Measurements from ENCODE around the gene HTRA1.
A peak's percentile ranks its signal among the peaks of the same experiment; 100 is the strongest.

The HTRA1 gene

DNA sequence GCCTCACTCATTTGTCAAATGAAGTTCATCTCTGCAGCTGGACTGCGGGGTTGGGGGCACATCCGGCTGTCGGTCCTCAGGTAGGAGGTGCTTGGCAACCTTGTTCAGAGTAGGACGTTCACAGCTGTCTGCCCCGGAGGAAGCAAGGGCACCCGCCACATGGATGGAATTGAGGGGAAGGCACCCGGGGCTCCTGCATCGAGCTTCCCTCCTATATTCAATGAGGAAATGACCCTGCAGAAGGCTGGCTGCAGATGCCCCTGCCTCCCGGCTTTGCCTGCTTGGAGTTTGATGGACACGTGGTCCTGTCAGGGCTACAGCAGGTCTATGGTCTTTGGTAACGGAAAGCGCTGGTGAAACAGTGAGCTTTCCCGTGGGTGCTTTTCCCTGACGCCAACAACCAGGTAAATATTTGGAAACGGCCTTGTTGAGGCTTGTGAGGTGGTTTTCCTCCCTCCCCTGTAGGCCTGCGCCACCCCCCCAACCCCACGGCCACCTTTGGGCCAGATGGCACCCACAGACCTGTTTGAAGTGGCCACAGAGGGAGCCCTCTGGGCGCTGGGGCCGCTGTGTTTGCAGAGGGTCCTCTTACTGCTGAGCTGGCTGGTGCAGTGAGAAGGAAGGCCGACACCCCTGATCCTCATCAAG, 32.9 kb downstream of the HTRA1 start:
- H3K27me3 Mint-ChIP-seq (ENCODE audit: low read depth) = peaks cover 4% of the 10 kb centered on the region
- peaks cover 3% of the 10 kb centered on the region for H3K36me3 Mint-ChIP-seq (ENCODE audit: low read depth)
- H3K27ac Mint-ChIP-seq = peak overlapping the region; percentile 42 to 97 (median 91)
- TF ChIP-seq, protein P1, sequence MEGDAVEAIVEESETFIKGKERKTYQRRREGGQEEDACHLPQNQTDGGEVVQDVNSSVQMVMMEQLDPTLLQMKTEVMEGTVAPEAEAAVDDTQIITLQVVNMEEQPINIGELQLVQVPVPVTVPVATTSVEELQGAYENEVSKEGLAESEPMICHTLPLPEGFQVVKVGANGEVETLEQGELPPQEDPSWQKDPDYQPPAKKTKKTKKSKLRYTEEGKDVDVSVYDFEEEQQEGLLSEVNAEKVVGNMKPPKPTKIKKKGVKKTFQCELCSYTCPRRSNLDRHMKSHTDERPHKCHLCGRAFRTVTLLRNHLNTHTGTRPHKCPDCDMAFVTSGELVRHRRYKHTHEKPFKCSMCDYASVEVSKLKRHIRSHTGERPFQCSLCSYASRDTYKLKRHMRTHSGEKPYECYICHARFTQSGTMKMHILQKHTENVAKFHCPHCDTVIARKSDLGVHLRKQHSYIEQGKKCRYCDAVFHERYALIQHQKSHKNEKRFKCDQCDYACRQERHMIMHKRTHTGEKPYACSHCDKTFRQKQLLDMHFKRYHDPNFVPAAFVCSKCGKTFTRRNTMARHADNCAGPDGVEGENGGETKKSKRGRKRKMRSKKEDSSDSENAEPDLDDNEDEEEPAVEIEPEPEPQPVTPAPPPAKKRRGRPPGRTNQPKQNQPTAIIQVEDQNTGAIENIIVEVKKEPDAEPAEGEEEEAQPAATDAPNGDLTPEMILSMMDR (IDR thresholded peaks at IDR 0.05; ENCODE audit: unreplicated experiment in 3 of 3) = no peak
- peaks cover 65% of the 10 kb centered on the region for H3K4me1 Mint-ChIP-seq
- no peaks in the 10 kb centered on the region for H3K9me3 Mint-ChIP-seq
- H3K4me3 Mint-ChIP-seq = no peak overlapping the region

DNA sequence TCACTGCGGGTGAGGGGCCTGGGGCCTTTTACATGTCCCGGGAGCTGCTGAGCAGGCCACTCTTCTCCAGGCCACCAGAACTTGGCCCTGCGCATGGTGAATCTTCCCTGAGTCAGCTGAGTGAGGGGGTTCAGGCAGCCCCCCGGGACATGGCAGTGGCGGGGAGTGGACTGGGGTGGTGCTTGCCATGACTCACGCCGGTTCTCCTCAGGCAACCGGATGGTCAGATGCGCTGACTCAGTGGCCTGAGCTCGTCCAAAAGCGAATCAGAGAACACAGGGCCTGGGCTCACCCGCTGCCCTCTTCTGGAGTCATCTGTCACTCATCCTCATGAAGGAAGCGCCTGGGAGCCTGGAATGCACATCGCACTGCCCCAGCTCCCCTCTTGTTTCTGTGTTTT, 33.5 kb downstream of the HTRA1 start:
- peaks cover 67% of the 10 kb centered on the region for H3K4me1 Mint-ChIP-seq

DNA sequence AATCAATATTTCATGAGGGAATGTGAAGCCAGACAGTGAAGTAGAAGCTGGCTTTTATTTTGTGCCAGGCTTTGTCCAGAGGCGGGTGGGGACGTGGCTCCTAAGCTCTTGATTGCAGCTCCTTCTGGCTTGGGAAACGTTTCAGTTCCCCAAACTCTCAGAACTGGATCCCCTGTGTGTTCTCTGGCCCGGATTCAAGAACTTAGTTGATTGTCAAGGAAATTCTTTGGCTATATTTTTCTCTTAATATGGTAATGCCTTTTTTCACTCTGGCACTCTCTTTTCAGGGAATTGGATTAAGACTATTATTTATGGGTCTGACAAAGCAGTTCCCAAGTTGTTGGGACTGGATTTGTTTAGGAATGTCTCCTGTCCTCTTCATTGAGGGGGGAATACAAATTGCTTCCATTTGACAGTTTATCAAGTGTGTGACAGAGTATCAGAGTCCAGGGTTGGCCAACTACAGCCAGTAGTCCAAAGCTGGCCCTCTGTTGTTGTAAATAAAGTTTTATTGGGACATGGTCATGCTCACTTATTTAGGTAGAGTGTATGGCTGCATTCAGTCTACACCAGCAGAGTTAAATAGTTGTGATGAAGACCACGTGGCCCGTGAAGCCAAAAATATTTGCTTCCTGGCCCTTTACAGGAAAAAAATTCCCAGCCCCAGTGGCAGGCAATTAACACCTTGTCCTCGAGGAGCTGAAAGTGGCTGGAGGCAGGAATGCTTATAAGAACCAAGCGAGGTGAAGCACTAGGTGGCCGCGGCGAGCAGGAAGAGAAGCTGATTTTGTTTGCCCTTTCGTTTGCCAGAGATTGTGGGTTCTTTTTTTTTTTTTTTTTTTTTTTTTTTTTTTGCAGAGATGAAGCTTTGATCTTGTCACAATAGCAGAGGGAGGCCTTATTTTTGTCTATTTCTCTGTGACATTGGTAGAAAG, 34.3 kb downstream of the HTRA1 start:
- Mint-ChIP-seq H3K9me3 (no peaks in the 10 kb centered on the region), H3K27ac (peak overlapping the region; percentile 80 to 91 (median 91)), H3K36me3 (ENCODE audit: low read depth) (peaks cover 3% of the 10 kb centered on the region), H3K27me3 (ENCODE audit: low read depth) (peaks cover 3% of the 10 kb centered on the region), H3K4me1 (peaks cover 68% of the 10 kb centered on the region), H3K4me3 (peak overlapping the region in 2 of 3 experiments; percentile 9 to 18)
- TF ChIP-seq, protein P1 (IDR thresholded peaks at IDR 0.05; ENCODE audit: unreplicated experiment in 3 of 3) = no peak

More for the DNA sequence above, 33.5 kb downstream of the HTRA1 start:
- Mint-ChIP-seq H3K9me3 (no peaks in the 10 kb centered on the region), H3K27ac (peak overlapping the region; percentile 80 to 91 (median 91)), H3K36me3 (ENCODE audit: low read depth) (peaks cover 3% of the 10 kb centered on the region), H3K4me3 (no peak overlapping the region), H3K27me3 (ENCODE audit: low read depth) (peaks cover 3% of the 10 kb centered on the region)
- TF ChIP-seq, protein P1 (IDR thresholded peaks at IDR 0.05; ENCODE audit: unreplicated experiment in 3 of 3) = no peak

DNA sequence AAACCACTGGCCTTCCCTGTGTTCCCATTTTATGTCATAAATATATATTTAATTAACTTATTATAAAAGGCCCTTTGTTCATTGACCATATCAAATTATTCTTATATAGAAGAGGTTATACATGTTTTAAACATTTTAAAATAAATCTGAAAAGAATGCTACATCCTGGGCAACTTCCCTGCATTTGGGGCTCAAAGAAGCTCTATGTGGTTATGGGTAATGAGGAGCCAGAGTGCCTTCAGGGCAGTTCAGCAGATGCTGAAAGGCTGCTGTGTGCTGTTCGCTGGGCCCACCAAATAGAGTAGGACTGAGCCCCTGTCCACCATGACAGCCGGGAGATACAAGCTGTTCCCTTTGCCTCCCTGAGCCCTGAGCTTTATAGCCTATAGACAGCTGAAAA, 35.9 kb downstream of the HTRA1 start:
- Mint-ChIP-seq H3K9me3 (no peaks in the 10 kb centered on the region), H3K4me1 (peaks cover 72% of the 10 kb centered on the region), H3K27me3 (ENCODE audit: low read depth) (peaks cover 10% of the 10 kb centered on the region), H3K4me3 (no peak overlapping the region), H3K27ac (peak overlapping the region in 2 of 3 experiments; percentile 94 to 96), H3K36me3 (ENCODE audit: low read depth) (no peaks in the 10 kb centered on the region)
- TF ChIP-seq, protein P1 (IDR thresholded peaks at IDR 0.05; ENCODE audit: unreplicated experiment in 3 of 3) = no peak

DNA sequence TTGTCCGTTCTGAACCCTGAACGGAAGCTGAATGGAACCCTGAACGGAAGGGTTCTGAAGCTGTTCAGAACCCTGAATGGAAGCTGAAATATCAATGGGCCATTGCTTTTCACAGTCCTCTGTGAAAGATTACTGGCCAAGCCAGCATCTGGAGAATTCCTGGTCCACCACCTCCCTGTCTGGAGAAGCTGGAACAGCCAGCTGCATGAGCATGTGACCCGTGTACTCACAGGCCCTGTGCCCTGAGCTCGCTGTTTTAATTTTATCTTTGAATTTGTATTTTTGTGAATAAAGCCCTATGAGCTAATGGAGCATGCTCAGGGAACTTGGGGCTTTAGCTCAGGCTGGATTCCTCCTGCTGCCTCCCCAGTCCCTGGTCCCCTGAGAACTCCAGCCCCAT, 37.2 kb downstream of the HTRA1 start:
- Mint-ChIP-seq H3K9me3 (no peaks in the 10 kb centered on the region), H3K36me3 (ENCODE audit: low read depth) (no peaks in the 10 kb centered on the region), H3K27ac (peak overlapping the region; percentile 80 to 96 (median 94)), H3K4me1 (peaks cover 74% of the 10 kb centered on the region), H3K4me3 (no peak overlapping the region), H3K27me3 (ENCODE audit: low read depth) (peaks cover 13% of the 10 kb centered on the region)
- TF ChIP-seq, protein P1 (IDR thresholded peaks at IDR 0.05; ENCODE audit: unreplicated experiment in 3 of 3) = no peak

All from nephron (organoid).